GM12891 (cell line): Measurements from ENCODE around the gene SRSF6.

Experiments
- POLR2A ChIP-seq: IDR thresholded peaks from 2 replicates; pipeline ENCODE4 v1.6.1; 2011; ENCODE audit warnings: low read depth, low read length, control low read depth
- POLR2AphosphoS5 ChIP-seq: IDR thresholded peaks from 2 replicates; pipeline ENCODE4 v1.6.1; 2011; ENCODE audit warnings: low read depth, low read length, control low read depth
- SPI1 ChIP-seq: IDR thresholded peaks from 2 replicates; pipeline ENCODE4 v1.6.1; 2011; ENCODE audit warnings: low read depth, low read length, control low read depth
- TAF1 ChIP-seq: IDR thresholded peaks from 2 replicates; pipeline ENCODE4 v1.6.1; 2011; ENCODE audit warnings: low read depth, low read length, control low read depth

GRCh38 chr20:43408848-43409576 is 48.7 kb upstream of the SRSF6 start:
- TF ChIP-seq POLR2AphosphoS5: no peak
- TF ChIP-seq TAF1: no peak
- no peak for TF ChIP-seq POLR2A
- TF ChIP-seq SPI1: no peak
